GM12874 (cell line): ENCODE results near the gene SND1.
A peak's percentile ranks its signal among the peaks of the same experiment; 100 is the strongest.

Source experiments
- CTCF ChIP-seq: IDR thresholded peaks from 2 replicates; pipeline ENCODE4 v1.5.1; 2011; ENCODE audit warnings: low read depth, mild to moderate bottlenecking, control low read depth, low read length, moderate library complexity; ENCODE audit not compliant: insufficient read depth

SND1 gene

GRCh38 chr7:127708201-127708600 lies 56.2 kb downstream of the SND1 start:
- no peak for TF ChIP-seq CTCF

- peak; percentile 53 for TF ChIP-seq CTCF
Measured at GRCh38 chr7:127708788-127709187, 56.8 kb downstream of the SND1 start.

- no peak for TF ChIP-seq CTCF
Measured at GRCh38 chr7:127710635-127711034, 58.6 kb downstream of the SND1 start.

- TF ChIP-seq CTCF, result no peak
Measured at GRCh38 chr7:127711872-127712271, 59.9 kb downstream of the SND1 start.

- no peak for TF ChIP-seq CTCF
Measured at GRCh38 chr7:127713006-127713405, 61.0 kb downstream of the SND1 start.

- TF ChIP-seq CTCF, result no peak
Measured at GRCh38 chr7:127713758-127714157, 61.8 kb downstream of the SND1 start.

- no peak for TF ChIP-seq CTCF
Measured at GRCh38 chr7:127715272-127715671, 63.3 kb downstream of the SND1 start.

- TF ChIP-seq CTCF, result no peak
Measured at GRCh38 chr7:127715901-127716300, 63.9 kb downstream of the SND1 start.
